GM21381 (cell line): Measurements from ENCODE around the gene OAS2.

Experiments
- ATAC-seq: cut with Tn5 transposase; IDR thresholded peaks from one replicate; pipeline ENCODE4 v1.9.1; 2021; ENCODE audit warnings: mild to moderate bottlenecking, moderate library complexity; ENCODE audit not compliant: unreplicated experiment

OAS2 gene

GRCh38 chr12:112978163-112979040 lies at the start of gene OAS2:
Gene OAS2 (plus strand): TSS chr12:112978519. CDS start chr12:112978609, 90 bp downstream.
- peak; percentile 89 for ATAC-seq

GRCh38 chr12:112928978-112929377 lies 49.3 kb upstream of the OAS2 start:
- ATAC-seq = no peak

GRCh38 chr12:112929715-112930114 lies 48.6 kb upstream of the OAS2 start:
- no peak for ATAC-seq

GRCh38 chr12:112930350-112930749 lies 48.0 kb upstream of the OAS2 start:
- no peak for ATAC-seq

GRCh38 chr12:112932485-112933128 lies 45.7 kb upstream of the OAS2 start:
- ATAC-seq = no peak

GRCh38 chr12:112933129-112933505 lies 45.2 kb upstream of the OAS2 start:
- ATAC-seq = no peak

GRCh38 chr12:112936264-112936663 lies 42.1 kb upstream of the OAS2 start:
- no peak for ATAC-seq

- ATAC-seq = no peak
Observed at GRCh38 chr12:112936927-112937326, 41.4 kb upstream of the OAS2 start.

- ATAC-seq = no peak
Observed at GRCh38 chr12:112937741-112938719, 40.3 kb upstream of the OAS2 start, which contains the start of gene OAS3. Gene OAS3 (plus strand): TSS chr12:112938474. CDS start chr12:112938531, 57 bp downstream.

- no peak for ATAC-seq
Observed at GRCh38 chr12:112938751-112939150, 39.6 kb upstream of the OAS2 start.

- peak; percentile 54 for ATAC-seq
Observed at GRCh38 chr12:112939761-112940381, 38.4 kb upstream of the OAS2 start.

- no peak for ATAC-seq
Observed at GRCh38 chr12:112941528-112942335, 36.6 kb upstream of the OAS2 start.

- no peak for ATAC-seq
Observed at GRCh38 chr12:112942572-112942971, 35.7 kb upstream of the OAS2 start.

- no peak for ATAC-seq
Observed at GRCh38 chr12:112944024-112944690, 34.2 kb upstream of the OAS2 start.

GRCh38 chr12:112945515-112945914 lies 32.8 kb upstream of the OAS2 start:
- ATAC-seq = no peak

- ATAC-seq = no peak
Observed at GRCh38 chr12:112946236-112947000, 31.9 kb upstream of the OAS2 start.

- ATAC-seq = no peak
Observed at GRCh38 chr12:112947314-112947713, 31.0 kb upstream of the OAS2 start.

GRCh38 chr12:112947761-112948160 lies 30.6 kb upstream of the OAS2 start:
- no peak for ATAC-seq
